NCI-H146 treated with DMSO at 0.1 percent for 48 hours (cell line): ENCODE data around the gene ZNF408.

Experiments
- DNase-seq: peaks from one replicate; lab custom pipeline; 2025; ENCODE audit not compliant: unreplicated experiment; lab: John Stamatoyannopoulos, UW

ZNF408 gene

DNA sequence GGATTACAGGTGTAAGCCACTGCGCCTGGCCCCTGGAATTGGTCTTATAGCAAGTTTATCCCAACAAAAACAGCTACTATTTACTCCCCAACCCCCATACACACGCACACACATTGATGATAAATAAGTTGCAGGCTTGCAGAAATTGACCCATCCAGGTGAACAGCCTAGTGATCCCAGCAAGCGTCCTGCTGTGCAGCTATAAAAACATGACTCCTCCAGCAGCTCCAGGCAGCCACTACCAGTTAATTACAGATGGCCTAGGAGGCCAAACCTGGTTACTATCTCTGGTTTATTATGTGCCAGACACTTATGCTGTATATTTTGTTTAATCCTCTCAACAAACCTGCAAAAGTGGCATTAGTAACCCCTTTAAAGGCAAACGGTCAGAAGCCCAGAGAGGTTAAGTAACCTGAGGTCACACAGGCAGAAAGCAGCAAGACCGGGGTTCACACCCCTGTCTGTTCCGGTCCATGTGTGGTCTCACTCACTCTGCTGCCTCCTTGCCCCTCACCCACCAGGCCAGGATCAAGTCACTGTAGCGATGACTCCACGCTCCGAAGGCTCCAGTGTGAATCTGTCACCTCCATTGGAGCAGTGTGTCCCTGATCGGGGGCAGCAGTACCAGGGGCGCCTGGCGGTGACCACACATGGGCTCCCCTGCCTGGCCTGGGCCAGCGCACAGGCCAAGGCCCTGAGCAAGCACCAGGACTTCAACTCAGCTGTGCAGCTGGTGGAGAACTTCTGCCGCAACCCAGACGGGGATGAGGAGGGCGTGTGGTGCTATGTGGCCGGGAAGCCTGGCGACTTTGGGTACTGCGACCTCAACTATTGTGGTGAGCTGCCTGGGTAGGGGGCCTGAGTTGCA is 24.7 kb downstream of the ZNF408 start:
- peak; percentile 22 for DNase-seq

DNA sequence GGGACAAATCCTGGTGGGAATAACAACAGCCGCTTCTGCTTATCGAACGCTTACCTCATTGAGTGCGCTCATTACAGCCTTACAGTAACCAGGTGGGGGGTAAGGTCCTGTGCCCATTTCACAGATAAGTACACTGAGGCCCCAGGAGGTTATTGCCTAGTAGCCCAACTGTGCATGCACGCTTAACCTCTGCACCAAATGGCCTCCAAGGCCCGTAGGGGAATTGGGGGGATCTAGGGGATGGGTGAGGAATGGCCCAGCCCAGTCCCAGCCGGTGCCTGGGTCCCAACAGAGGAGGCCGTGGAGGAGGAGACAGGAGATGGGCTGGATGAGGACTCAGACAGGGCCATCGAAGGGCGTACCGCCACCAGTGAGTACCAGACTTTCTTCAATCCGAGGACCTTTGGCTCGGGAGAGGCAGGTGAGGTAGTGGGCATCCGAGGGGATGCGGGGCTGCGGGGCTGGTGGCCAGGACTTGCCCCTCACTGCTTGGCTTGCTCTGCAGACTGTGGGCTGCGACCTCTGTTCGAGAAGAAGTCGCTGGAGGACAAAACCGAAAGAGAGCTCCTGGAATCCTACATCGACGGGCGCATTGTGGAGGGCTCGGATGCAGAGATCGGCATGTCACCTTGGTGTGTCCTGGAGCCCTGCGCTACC is 25.5 kb downstream of the ZNF408 start:
- DNase-seq: no peak

DNA sequence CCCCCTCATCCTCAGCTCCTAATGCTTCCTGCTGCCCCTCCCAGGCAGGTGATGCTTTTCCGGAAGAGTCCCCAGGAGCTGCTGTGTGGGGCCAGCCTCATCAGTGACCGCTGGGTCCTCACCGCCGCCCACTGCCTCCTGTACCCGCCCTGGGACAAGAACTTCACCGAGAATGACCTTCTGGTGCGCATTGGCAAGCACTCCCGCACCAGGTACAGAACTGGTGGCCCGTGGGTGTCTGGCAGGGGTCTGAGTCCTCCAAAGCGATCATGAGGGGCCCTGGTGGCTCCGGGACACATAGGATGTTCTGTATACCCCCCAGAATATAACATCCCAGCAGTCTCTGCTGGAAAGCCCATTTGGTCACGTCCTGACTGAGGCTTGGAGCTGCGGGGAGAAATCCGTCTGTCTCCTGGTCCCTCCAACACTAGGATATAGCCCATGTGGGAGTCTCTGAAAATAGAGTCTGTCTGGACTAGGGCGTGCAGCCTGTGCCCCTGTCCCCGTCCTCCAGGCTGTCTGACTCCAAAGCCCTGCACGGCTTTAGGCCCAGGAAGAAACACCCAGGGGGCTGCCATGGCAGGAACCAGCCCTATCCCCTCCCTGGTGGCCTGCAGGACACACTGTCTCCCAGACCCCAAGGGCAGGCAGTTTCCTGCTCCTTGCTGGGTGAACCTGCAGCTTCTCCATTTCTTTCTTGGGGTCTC is 27.3 kb downstream of the ZNF408 start:
- DNase-seq: no peak

DNA sequence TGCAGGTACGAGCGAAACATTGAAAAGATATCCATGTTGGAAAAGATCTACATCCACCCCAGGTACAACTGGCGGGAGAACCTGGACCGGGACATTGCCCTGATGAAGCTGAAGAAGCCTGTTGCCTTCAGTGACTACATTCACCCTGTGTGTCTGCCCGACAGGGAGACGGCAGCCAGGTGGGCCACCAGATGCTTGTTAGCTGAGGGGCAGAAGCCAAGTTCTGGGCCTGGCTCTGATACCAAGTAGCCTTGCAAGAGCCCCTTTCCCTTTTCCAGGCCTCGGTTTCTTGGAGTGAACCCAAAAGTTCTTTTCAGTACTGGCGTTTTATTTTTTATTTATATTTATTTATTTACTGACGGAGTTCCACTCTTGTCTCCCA is 27.8 kb downstream of the ZNF408 start:
- no peak for DNase-seq

DNA sequence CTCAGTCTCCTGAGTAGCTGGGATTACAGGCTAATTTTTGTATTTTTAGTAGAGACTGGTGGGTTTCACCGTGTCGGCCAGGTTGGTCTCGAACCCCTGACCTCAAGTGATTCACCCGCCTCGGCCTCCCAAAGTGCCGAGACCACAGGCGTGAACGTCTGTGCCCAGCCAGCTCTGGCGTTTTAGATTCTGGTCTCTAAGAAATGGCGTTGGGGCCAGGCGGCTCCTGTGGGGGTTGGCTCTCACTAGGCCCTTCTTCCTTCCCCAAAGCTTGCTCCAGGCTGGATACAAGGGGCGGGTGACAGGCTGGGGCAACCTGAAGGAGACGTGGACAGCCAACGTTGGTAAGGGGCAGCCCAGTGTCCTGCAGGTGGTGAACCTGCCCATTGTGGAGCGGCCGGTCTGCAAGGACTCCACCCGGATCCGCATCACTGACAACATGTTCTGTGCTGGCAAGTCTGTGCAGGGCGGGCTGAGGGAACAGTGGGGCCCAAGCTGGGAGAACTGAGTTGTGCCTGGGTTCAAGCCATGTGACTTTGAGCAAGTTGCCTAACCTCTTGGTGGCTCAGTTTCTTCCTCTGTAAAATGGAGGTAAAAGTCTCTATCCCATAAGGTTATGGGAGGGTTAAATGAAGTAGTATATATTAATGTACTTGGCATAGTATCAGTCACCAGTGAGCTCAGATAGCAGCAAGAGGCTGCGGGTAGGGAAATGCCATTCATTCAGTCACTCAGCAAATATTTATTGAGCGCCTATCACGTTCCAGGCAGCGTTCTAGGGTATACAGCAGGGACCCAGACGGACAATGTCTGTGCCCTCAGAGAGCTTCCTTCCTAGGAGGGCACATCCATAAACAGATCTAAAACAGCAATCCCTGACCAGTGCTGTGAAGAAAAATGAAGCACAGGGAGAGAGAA is 28.5 kb downstream of the ZNF408 start:
- DNase-seq: no peak

DNA sequence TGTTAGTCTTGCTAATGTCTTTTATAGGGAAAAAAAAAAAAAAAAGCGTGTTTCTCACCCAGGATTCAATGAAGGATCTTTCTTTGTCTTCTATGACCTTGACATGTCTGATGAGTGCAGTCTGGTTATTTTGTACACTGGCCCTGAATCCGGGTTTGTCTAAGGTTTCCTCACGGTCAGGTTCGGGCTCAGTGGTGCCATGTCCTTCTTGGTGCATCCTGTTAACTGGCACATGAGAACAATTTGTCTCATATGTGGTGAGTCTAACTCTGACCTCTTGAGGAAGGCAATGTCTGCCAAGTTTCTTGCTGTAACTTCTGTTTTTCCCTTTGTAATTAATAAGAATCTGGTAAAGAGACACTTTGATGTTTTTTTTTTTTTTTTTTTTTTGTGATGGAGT is 30.7 kb downstream of the ZNF408 start:
- no peak for DNase-seq

DNA sequence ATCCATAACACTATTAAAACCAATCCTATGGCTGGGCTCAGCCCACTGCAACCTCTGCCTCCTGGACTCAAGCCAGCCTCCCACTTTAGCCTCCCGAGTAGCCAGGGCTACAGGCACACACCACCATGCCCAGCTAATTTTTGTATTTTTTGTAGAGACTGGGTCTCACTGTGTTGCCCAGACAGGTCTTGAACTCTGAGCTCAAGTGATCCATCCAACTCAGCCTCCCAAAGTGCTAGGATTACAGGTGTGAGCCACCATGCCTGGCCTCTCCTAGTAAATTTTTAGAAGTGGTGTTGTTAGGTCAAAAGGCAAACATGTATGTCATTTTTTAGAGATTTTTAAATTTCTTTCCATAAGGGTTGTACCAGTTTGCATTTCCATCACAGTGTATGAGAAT is 32.4 kb downstream of the ZNF408 start:
- no peak for DNase-seq

DNA sequence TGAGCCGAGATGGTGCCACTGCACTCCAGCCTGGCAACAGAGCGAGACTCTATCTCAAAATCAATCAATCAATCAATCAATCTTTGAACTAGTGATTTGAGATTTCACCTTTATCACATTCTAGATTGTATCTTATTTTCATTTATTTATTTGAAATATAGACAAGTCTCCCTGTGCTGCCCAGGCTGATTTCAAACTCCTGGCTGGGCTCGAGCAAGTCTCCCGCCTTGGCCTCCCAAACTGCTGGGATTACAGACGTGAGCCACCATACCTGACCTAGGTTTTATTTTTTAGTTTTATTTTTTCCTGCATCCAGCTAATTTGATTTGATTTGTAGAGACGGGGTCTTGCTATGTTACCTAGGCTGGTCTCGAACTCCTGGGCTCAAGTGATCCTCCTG is 35.3 kb downstream of the ZNF408 start:
- DNase-seq: no peak

DNA sequence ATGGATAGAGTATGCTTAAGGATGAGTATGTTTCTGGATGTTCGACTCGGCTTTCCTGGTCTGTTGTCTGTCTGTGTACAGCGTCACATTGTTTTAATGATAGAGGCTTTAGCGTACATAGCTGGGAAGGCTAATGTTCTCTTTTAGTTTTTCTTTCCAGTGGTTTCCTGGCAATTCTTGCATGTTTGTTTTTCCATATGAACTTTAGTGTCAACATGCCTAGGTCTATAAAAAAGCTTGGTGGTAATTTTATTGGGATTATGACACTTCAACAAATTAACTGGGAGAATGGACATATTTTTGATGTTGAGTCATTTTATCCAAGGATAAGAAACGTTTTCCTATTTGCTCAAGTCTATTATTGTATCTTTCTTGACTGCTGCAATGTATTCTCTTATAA is 35.8 kb downstream of the ZNF408 start:
- DNase-seq: no peak

DNA sequence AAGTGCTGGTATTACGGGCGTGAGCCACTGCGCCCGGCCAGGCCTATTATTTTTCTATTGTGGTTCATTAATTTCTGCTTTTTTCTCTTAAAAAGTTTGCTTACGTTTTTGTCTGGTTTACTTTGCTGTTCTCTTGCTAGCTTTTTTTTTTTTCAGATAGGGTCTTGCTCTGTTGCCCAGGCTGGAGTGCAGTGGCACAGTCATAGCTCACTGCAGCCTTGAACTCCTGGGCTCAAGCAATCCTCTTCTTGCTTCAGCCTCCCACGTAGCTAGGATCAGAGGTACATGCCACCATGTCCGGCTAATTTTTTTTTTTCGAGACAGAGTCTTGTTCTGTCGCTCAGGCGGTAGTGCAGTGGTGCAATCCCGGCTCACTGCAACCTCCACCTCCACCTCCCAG is 36.9 kb downstream of the ZNF408 start:
- DNase-seq: no peak

DNA sequence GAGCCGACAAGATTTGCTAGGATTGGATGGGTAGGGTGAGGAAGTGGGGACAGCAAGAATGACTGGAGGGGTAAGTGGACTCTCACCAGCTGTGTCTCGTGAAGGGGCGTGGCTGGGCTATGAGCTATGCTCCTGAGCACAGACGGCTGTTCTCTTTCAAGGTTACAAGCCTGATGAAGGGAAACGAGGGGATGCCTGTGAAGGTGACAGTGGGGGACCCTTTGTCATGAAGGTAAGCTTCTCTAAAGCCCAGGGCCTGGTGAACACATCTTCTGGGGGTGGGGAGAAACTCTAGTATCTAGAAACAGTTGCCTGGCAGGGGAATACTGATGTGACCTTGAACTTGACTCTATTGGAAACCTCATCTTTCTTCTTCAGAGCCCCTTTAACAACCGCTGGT is 38.1 kb downstream of the ZNF408 start:
- DNase-seq: no peak

DNA sequence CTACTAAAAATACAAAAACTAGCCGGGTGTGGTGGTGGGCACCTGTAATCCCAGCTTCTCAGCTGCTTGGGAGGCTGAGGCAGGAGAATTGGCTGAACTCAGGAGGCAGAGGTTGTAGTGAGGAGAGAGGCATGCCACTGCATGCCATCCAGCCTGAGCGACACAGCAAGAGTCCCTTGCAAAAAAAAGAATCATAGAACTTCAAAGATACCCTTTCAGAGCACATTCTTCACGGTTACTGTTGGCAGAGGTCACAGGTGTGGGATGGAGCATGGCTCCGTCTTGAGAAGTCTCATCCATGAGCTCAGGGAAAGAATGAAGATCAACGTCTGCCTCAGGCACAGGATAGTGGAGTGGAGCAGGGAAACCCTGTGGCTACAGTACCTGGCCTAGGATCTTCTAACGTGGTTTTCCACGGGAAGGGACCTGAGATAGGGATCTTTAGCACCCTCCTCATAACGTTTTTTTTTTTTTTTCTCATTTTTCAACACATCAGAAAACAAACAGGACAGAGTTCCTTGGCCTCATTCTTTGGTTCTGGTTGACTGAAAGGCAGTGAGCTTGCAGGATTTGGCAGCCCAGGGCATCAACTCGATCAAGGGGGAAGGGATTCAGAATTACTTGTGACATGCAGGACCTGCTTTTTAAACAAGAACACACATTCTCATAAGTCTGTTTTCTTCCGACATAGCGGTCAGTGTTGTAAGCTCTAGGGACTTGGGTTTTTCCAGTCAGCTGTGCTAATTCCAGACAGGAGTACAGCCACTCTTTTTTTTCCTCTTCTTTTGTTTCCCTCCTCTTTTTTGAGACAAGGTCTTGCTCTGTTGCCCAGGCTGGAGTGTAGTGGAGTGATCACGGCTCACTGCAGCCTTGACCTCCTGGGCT is 41.0 kb downstream of the ZNF408 start:
- DNase-seq: no peak

DNA sequence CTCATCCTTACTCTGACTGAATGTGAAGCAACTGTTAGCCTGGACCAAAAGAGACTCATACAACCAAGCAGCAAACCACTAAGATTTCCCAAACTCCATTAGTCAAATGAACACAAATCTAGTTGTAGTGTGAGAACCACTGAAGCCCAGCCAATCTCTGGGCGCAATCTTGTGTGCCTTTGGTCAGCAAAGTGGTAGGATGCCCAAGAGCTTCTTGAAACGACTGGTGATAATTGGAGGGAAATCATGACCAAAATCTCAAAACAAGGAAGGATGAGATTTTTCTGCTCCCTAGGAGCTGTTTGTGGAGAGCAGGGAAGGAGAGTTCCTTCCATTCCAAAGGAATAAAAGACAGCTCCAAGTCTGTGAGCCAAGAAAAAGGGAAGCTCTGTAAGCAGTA is 42.2 kb downstream of the ZNF408 start:
- no peak for DNase-seq

DNA sequence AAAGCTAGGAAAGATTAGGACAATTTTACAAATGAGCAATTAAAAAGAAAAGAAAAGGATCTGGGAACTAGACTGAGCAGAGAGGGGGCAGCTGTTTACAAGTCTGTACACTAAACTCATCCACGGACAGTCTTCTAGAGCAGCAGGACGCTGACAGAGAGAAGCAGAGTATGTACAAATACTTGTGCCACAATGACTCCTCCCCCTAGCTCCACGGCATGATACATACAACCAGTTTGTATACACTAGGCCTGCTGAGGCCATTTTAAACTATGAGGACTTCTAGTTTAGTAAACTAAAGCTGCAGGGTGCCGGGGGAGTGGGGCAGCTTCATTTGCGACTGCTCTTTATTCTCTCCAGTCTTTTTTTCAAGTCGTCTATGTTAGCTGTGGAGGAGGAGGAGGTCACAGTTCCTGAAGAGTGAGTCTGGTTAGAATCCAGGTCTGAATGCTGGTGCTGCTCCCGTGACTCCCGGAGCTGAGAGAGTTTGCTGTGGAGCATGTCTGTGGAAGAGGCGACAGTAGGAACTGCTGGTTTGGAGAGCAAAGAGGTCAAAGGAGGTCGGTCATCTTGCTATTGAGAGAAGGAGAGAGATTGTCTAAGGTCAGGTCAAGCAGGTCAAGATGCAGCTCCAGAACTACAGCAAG is 43.0 kb downstream of the ZNF408 start:
- DNase-seq: no peak

DNA sequence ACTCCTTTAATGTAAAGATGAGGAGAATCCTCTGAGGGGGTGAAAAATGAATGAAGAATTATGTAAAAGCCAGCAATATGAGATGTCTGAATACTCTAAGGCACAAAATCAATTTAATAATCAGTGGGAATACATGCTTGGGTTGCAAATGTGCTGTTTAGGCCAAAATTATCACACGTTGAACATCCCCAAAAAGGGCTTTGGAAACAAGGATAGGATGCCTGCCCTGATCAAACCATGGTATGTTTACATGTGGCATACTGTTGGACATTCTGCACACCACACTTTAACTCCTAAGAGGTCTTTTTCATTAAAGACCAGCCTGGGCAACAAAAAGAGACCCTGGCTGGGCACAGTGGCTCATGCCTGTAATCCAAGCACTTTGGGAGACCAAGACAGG is 44.5 kb downstream of the ZNF408 start:
- DNase-seq: no peak

DNA sequence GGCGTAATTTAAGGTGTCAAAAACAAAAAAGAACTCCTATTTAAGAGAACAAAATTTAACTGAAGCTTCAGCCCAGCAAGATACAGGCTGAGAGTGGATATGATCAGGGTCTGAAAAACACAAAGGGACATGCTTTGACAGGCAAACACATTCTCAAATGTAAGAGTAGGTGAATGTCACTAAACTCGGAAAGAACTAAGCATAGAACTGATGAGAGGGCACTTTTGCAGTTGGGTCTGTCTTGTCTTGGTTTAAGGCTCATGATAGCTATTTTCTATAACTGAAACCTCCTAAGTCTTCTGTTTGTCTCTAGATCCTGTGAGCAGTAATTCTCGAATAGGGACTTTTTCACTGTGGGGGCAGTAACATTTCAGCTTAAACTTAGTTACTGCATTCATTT is 45.2 kb downstream of the ZNF408 start:
- DNase-seq: no peak

DNA sequence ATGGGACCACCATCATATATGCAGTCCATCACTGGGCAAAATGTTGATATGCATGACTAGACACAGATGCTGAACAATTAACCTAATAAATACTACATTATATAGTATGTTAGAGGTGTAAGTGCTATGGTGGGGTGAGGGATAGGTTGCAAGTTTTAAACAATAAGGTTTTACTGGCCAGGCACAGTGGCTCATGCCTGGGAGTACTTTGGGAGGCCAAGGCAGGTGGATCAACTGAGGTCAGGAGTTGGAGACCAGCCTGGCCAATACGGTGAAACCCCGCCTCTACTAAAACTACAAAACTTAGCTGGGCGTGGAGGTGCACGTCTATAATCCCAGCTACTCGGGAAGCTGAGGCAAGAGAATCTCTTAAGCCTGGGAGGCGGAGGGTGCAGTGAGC is 46.3 kb downstream of the ZNF408 start:
- DNase-seq: no peak
